B cell (primary cell): Measurements from ENCODE around the gene CCDC74A. TPM values are rescaled to one million over a fixed set of nuclear protein-coding genes. Genes with fewer than 3 reads are reported as not detected.

Source experiments
- ATAC-seq: fragments of 200-7000 bp; cut with Tn5 transposase; one replicate; pipeline ENCODE4 v1.10.0; 2021; ENCODE audit warnings: low read depth, mild to moderate bottlenecking, moderate number of reproducible peaks, moderate library complexity
- CTCF ChIA-PET: fragments of 350-600 bp; sonication (Branson Sonifier 250); formaldehyde crosslinking; loops from one replicate; lab custom pipeline; 2021; ENCODE audit warnings: antibody characterized with exemption, inconsistent platforms; lab: Charles Lee
- POLR2A ChIA-PET: fragments of 350-600 bp; sonication (Branson Sonifier 250); formaldehyde crosslinking; loops from one replicate; lab custom pipeline; 2021; ENCODE audit warnings: antibody characterized with exemption; lab: Charles Lee
- DNase-seq: peaks from one replicate; pipeline ENCODE4 v3.0.0; 2013
- H2AFZ ChIP-seq: 2 replicates; pipeline ENCODE4 v1.6.1; 2012; ENCODE audit warnings: mild to moderate bottlenecking, low read depth, low read length; ENCODE audit not compliant: insufficient read depth, poor library complexity, severe bottlenecking
- H3K27ac ChIP-seq, 2 donors: 1 replicate in 1 of 2; 2 replicates in 1 of 2; pipeline ENCODE4 v1.5.1; 2012 to 2013; ENCODE audit warnings: low read length in 2 of 2, mild to moderate bottlenecking in 2 of 2, moderate library complexity in 1 of 2
- H3K27me3 ChIP-seq, 4 experiments: fragments of 200-600 bp in 1 of 4; sonication (generic) in 1 of 4; replicated peaks in 1 of 4; 1 replicate in 2 of 4; 2 replicates in 2 of 4; pipeline versions ENCODE4 v1.6.1 to v1.7.0; 2013 to 2016; ENCODE audit warnings: low read length in 3 of 4, mild to moderate bottlenecking in 2 of 4, mixed read lengths in 1 of 4, moderate library complexity in 1 of 4; ENCODE audit not compliant: insufficient read depth in 4 of 4, control insufficient read depth in 3 of 4; ENCODE audit errors: control extremely low read depth in 1 of 4
- H3K36me3 ChIP-seq, 2 experiments: replicated peaks in 1 of 2; 1 replicate in 1 of 2; 2 replicates in 1 of 2; pipeline versions ENCODE4 v1.6.1 to v1.7.1; 2013; ENCODE audit warnings: low read length in 1 of 2; ENCODE audit not compliant: insufficient read depth in 2 of 2, control insufficient read depth in 1 of 2; ENCODE audit errors: control extremely low read depth in 1 of 2, extremely low read depth in 1 of 2
- H3K4me1 ChIP-seq, 2 donors: fragments of 200-600 bp in 1 of 2; sonication (generic) in 1 of 2; 1 replicate in 1 of 2; 2 replicates in 1 of 2; pipeline versions ENCODE4 v1.5.1 to v1.6.1; 2013 to 2017; ENCODE audit warnings: low read length in 2 of 2; ENCODE audit not compliant: control insufficient read depth in 2 of 2, insufficient read depth in 2 of 2
- H3K4me2 ChIP-seq: replicated peaks from 2 replicates; pipeline ENCODE3; 2012; ENCODE audit warnings: mild to moderate bottlenecking, low read depth, low read length; ENCODE audit not compliant: poor library complexity, severe bottlenecking
- H3K4me3 ChIP-seq, 5 experiments: fragments of 200-600 bp in 1 of 5; sonication (generic) in 1 of 5; 1 replicate in 3 of 5; 2 replicates in 2 of 5; pipeline versions ENCODE4 v1.5.1 to v1.7.0; 2011 to 2016; ENCODE audit warnings: low read length in 4 of 5, mild to moderate bottlenecking in 4 of 5, low read depth in 2 of 5, control low read depth in 1 of 5, moderate library complexity in 1 of 5; ENCODE audit not compliant: insufficient read depth in 1 of 5; ENCODE audit errors: control extremely low read depth in 1 of 5, extremely low read depth in 1 of 5
- H3K79me2 ChIP-seq: fragments of 200-600 bp; sonication (generic); one replicate; pipeline ENCODE4 v1.6.0; 2016; ENCODE audit warnings: low read length; ENCODE audit not compliant: control insufficient read depth, insufficient read depth
- H3K9ac ChIP-seq: fragments of 200-600 bp; sonication (generic); 2 replicates; pipeline ENCODE4 v1.6.1; 2017; ENCODE audit warnings: mild to moderate bottlenecking, low read length, moderate library complexity
- H3K9me3 ChIP-seq, 3 donors: one replicate each; pipeline versions ENCODE4 v1.6.1 to v1.7.1; 2013; ENCODE audit warnings: low read length in 2 of 3; ENCODE audit not compliant: control insufficient read depth in 2 of 3, insufficient read depth in 1 of 3; ENCODE audit errors: control extremely low read depth in 1 of 3
- H4K20me1 ChIP-seq: 2 replicates; pipeline ENCODE4 v1.6.0; 2012; ENCODE audit warnings: mild to moderate bottlenecking, low read length; ENCODE audit not compliant: insufficient read depth, control insufficient read depth, poor library complexity, severe bottlenecking
- H3K27ac Mint-ChIP-seq: one replicate; pipeline ENCODE4 v1.8.0; 2021; ENCODE audit warnings: mixed read lengths
- H3K27me3 Mint-ChIP-seq: one replicate; pipeline ENCODE4 v1.8.0; 2021; ENCODE audit warnings: mixed read lengths
- H3K4me1 Mint-ChIP-seq: one replicate; pipeline ENCODE4 v1.8.0; 2021; ENCODE audit warnings: mixed read lengths
- H3K4me3 Mint-ChIP-seq: one replicate; pipeline ENCODE4 v1.8.0; 2021; ENCODE audit warnings: mixed read lengths
- H3K9me3 Mint-ChIP-seq: one replicate; pipeline ENCODE4 v1.8.0; 2022; ENCODE audit warnings: mixed read lengths; ENCODE audit not compliant: insufficient read depth
- EZH2 ChIP-seq: IDR thresholded peaks from 2 replicates; pipeline ENCODE4 v1.6.1; 2012; ENCODE audit warnings: borderline replicate concordance, low read depth, mild to moderate bottlenecking, moderate library complexity, low read length; ENCODE audit not compliant: insufficient read depth, poor library complexity, severe bottlenecking
- WGBS: methylation state at CpG from one replicate; pipeline ENCODE4 v1.1.5; 2013; ENCODE audit warnings: missing lambda C conversion rate; ENCODE audit not compliant: insufficient coverage; 5-methylcytosine and 5-hydroxymethylcytosine counted together
- intact Hi-C: fragments of 100-400 bp; cut with micrococcal nuclease; formaldehyde crosslinking; loops from one replicate; pipeline ENCODE4 v1.10.0; 2022
- polyA plus RNA-seq: library from polyadenylated mRNA; depleted of rRNA; stranded (reverse); fragments of >200 nt; gene quantifications from 2 replicates; pipeline ENCODE4 v1.2.3, GENCODE V29; 2012
- total RNA-seq, 2 donors: library from RNA; stranded (reverse); fragments of 120-200 nt in 1 of 2; gene quantifications; 1 replicate in 1 of 2; 2 replicates in 1 of 2; pipeline versions ENCODE4 v1.2.3 to v1.2.4, GENCODE V29; 2013 to 2022
- TF ChIP-seq, protein P1 (sequence below): fragments of 200-600 bp; IDR thresholded peaks from one replicate; pipeline ENCODE4 v1.8.0; 2022; ENCODE audit warnings: antibody characterized with exemption, mild to moderate bottlenecking

The CCDC74A gene
- total and polyA plus RNA-seq, 2 donors (not counting 1 experiment from before 2014, with no cell fraction given) = 3.1 TPM; not detected in 1

- Mint-ChIP-seq H3K27me3 (peaks cover 36% of the 10 kb centered on the region), H3K4me1 (no peaks in the 10 kb centered on the region), H3K4me3 (no peak overlapping the region), H3K9me3 (no peaks in the 10 kb centered on the region), H3K27ac (no peak overlapping the region)
- H3K4me1 ChIP-seq = no peaks in the 10 kb centered on the region
- H3K9me3 ChIP-seq = no peaks in the 10 kb centered on the region
- H4K20me1 ChIP-seq = no peaks in the 10 kb centered on the region
- H3K27ac ChIP-seq = no peak overlapping the region
- no peak for DNase-seq
- no peaks in the 10 kb centered on the region for H3K79me2 ChIP-seq
- no peak overlapping the region for H3K4me2 ChIP-seq
- ChIA-PET POLR2A (no interaction called here), CTCF (no interaction called here)
- 86% methylated on average over 8 of the region's 11 CpGs for WGBS
- ATAC-seq = no peak
- intact Hi-C loops = no loop called here
- H3K36me3 ChIP-seq = no peaks in the 10 kb centered on the region
- no peak for TF ChIP-seq EZH2
- TF ChIP-seq, protein P1, sequence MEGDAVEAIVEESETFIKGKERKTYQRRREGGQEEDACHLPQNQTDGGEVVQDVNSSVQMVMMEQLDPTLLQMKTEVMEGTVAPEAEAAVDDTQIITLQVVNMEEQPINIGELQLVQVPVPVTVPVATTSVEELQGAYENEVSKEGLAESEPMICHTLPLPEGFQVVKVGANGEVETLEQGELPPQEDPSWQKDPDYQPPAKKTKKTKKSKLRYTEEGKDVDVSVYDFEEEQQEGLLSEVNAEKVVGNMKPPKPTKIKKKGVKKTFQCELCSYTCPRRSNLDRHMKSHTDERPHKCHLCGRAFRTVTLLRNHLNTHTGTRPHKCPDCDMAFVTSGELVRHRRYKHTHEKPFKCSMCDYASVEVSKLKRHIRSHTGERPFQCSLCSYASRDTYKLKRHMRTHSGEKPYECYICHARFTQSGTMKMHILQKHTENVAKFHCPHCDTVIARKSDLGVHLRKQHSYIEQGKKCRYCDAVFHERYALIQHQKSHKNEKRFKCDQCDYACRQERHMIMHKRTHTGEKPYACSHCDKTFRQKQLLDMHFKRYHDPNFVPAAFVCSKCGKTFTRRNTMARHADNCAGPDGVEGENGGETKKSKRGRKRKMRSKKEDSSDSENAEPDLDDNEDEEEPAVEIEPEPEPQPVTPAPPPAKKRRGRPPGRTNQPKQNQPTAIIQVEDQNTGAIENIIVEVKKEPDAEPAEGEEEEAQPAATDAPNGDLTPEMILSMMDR = no peak
- H2AFZ ChIP-seq = no peak overlapping the region
- H3K9ac ChIP-seq = no peak overlapping the region
- H3K27me3 ChIP-seq = peaks cover 0 to 5% (median 0%) of the 10 kb centered on the region in 4 experiments
- H3K4me3 ChIP-seq = no peak overlapping the region
These were observed 25.2 kb downstream of the CCDC74A start for GRCh38 chr2:131552871-131553270.

GRCh38 chr2:131556998-131557397 is 29.3 kb downstream of the CCDC74A start:
- Mint-ChIP-seq H3K27ac (no peak overlapping the region), H3K4me3 (no peak overlapping the region), H3K4me1 (no peaks in the 10 kb centered on the region), H3K27me3 (peaks cover 41% of the 10 kb centered on the region), H3K9me3 (no peaks in the 10 kb centered on the region)
- H3K27ac ChIP-seq = no peak overlapping the region
- WGBS = 100% methylated on average over 4 of the region's 7 CpGs
- ATAC-seq (no peak), DNase-seq (no peak)
- no peak overlapping the region for H3K4me3 ChIP-seq
- H4K20me1 ChIP-seq = no peaks in the 10 kb centered on the region
- H3K9ac ChIP-seq = no peak overlapping the region
- POLR2A ChIA-PET = no interaction called here
- no peaks in the 10 kb centered on the region for H3K9me3 ChIP-seq
- no peak overlapping the region for H2AFZ ChIP-seq
- no peaks in the 10 kb centered on the region for H3K79me2 ChIP-seq
- no peaks in the 10 kb centered on the region for H3K36me3 ChIP-seq
- CTCF ChIA-PET = no interaction called here
- TF ChIP-seq, protein P1 = no peak
- TF ChIP-seq EZH2 = no peak
- intact Hi-C loops = no loop called here
- no peaks in the 10 kb centered on the region for H3K4me1 ChIP-seq
- H3K27me3 ChIP-seq = peaks cover 0 to 5% (median 1%) of the 10 kb centered on the region in 4 experiments
- no peak overlapping the region for H3K4me2 ChIP-seq
